ENCODE data around the gene TNNT3. TPM values are rescaled to one million over a fixed set of nuclear protein-coding genes. Genes with fewer than 3 reads are reported as not detected.

Gene TNNT3
- total RNA-seq, 1 donor from 2014 or later = not detected

DNA sequence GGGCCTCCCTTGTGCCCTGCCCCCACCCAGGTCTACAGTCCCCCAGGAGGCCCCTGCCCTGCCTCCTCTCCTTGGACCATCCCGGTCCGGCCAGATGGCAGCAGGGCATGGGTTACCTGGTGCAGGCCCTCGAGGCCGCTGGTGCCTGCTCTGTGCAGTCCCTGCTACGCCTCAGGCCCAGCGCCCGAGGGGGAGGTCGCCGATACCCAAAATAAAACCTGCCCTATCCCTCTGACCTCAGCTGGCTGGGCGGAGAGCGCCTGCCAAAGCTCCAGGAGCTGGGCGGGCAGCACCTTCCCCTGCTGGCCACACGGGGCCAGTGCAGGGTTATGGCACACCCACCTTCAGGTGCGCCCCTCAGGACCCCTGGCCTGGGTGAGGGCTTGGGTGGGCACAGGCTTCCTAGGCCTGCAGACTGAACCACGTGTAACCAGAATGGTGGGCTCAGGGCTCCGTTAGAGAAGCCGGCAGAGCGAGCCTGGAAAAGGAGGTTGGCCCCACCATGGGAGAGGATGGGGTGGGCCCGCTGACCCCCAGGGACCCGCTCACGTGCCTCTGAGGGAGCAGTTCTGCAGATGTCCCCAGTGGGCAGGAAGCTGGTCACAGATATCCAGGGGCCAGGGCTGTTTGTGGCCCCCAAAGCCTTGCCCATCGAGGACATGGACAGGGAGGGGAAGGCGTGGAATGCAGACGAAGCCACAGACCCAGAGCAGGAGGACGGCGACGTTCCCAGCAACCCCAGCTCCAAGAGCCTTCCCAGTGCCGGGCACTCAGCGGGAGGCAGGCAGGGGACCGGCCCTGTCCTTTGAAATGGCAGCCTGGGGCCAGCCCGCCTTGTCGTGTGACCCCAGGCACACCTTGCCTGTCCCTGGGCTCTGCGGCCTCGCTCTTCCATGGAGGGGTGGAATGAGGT is 1.7 kb upstream of the TNNT3 start:
- Mint-ChIP-seq H3K9me3 (ENCODE audit: unreplicated experiment) (no peaks in the 10 kb centered on the region), H3K36me3 (ENCODE audit: low read depth, unreplicated experiment) (peaks cover 12% of the 10 kb centered on the region), H3K4me1 (ENCODE audit: unreplicated experiment) (peaks cover 3% of the 10 kb centered on the region), H3K4me3 (ENCODE audit: unreplicated experiment) (no peak overlapping the region), H3K27me3 (ENCODE audit: unreplicated experiment) (peaks cover 13% of the 10 kb centered on the region), H3K27ac (ENCODE audit: unreplicated experiment) (no peak overlapping the region)
- TF ChIP-seq, protein P1, sequence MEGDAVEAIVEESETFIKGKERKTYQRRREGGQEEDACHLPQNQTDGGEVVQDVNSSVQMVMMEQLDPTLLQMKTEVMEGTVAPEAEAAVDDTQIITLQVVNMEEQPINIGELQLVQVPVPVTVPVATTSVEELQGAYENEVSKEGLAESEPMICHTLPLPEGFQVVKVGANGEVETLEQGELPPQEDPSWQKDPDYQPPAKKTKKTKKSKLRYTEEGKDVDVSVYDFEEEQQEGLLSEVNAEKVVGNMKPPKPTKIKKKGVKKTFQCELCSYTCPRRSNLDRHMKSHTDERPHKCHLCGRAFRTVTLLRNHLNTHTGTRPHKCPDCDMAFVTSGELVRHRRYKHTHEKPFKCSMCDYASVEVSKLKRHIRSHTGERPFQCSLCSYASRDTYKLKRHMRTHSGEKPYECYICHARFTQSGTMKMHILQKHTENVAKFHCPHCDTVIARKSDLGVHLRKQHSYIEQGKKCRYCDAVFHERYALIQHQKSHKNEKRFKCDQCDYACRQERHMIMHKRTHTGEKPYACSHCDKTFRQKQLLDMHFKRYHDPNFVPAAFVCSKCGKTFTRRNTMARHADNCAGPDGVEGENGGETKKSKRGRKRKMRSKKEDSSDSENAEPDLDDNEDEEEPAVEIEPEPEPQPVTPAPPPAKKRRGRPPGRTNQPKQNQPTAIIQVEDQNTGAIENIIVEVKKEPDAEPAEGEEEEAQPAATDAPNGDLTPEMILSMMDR (IDR thresholded peaks at IDR 0.05; ENCODE audit: unreplicated experiment) = peak; percentile 75
- DNase-seq (ENCODE audit: low spot score) = no peak

DNA sequence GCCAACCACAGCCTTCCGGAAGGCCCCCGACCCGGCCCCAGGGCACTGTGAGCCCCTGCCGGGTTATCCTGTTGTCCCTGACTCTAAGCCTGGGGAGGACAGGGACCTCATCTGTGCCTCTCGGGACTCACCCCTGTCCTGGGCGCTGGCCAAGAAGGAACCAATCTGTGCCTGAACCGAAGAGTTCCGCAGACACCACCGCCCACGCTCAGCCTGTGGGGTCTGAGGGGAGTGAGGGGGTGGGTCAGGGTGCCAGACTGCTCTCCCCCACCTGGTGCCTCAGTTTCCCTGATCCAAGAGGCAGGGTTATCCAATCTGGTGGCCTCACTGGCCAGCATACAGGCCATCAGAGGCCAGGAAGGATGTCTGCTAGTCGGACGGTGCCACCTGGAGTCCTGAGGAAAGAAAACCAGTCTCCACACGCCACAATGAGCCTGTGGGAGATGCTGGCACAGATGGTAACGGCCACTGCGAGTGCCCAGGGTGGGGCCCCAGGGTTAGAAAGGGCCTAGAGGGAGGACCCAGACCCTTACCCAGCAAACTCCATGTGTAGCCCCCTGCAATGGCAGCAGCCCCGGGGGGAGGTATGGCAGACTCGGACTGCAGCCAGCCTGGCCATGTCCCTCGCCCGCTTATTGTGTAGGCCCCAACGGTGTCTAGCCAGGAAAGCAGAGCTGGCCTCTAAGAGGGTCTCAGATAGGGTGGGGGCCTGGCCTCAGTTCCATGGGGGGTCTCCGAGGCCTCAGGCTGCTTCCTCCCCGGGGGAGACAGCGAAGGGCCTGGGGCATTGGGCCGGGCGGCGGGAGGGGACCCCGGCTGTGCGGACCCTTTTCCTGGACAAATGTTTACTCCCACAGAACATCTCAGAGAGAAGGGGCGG is 827 bp upstream of the TNNT3 start:
- peaks cover 12% of the 10 kb centered on the region for H3K36me3 Mint-ChIP-seq (ENCODE audit: low read depth, unreplicated experiment)
- H3K9me3 Mint-ChIP-seq (ENCODE audit: unreplicated experiment) = no peaks in the 10 kb centered on the region
- H3K4me3 Mint-ChIP-seq (ENCODE audit: unreplicated experiment) = no peak overlapping the region
- peaks cover 16% of the 10 kb centered on the region for H3K27me3 Mint-ChIP-seq (ENCODE audit: unreplicated experiment)
- H3K27ac Mint-ChIP-seq (ENCODE audit: unreplicated experiment) = no peak overlapping the region
- TF ChIP-seq, protein P1 (IDR thresholded peaks at IDR 0.05; ENCODE audit: unreplicated experiment) = no peak
- peaks cover 3% of the 10 kb centered on the region for H3K4me1 Mint-ChIP-seq (ENCODE audit: unreplicated experiment)
- DNase-seq (ENCODE audit: low spot score) = no peak

GRCh38 chr11:1920128-1920908 is 815 bp downstream of the TNNT3 start:
- TF ChIP-seq, protein P1 (IDR thresholded peaks at IDR 0.05; ENCODE audit: unreplicated experiment) = no peak
- H3K27me3 Mint-ChIP-seq (ENCODE audit: unreplicated experiment) = peaks cover 13% of the 10 kb centered on the region
- H3K4me1 Mint-ChIP-seq (ENCODE audit: unreplicated experiment) = no peaks in the 10 kb centered on the region
- no peak overlapping the region for H3K27ac Mint-ChIP-seq (ENCODE audit: unreplicated experiment)
- H3K9me3 Mint-ChIP-seq (ENCODE audit: unreplicated experiment) = no peaks in the 10 kb centered on the region
- no peaks in the 10 kb centered on the region for H3K36me3 Mint-ChIP-seq (ENCODE audit: low read depth, unreplicated experiment)
- no peak overlapping the region for H3K4me3 Mint-ChIP-seq (ENCODE audit: unreplicated experiment)
- no peak for DNase-seq (ENCODE audit: low spot score)

- Mint-ChIP-seq H3K36me3 (ENCODE audit: low read depth, unreplicated experiment) (no peaks in the 10 kb centered on the region), H3K27me3 (ENCODE audit: unreplicated experiment) (peaks cover 10% of the 10 kb centered on the region), H3K27ac (ENCODE audit: unreplicated experiment) (no peak overlapping the region), H3K4me3 (ENCODE audit: unreplicated experiment) (no peak overlapping the region), H3K4me1 (ENCODE audit: unreplicated experiment) (no peaks in the 10 kb centered on the region), H3K9me3 (ENCODE audit: unreplicated experiment) (no peaks in the 10 kb centered on the region)
- TF ChIP-seq, protein P1 (IDR thresholded peaks at IDR 0.05; ENCODE audit: unreplicated experiment) = no peak
- no peak for DNase-seq (ENCODE audit: low spot score)
Observed at GRCh38 chr11:1920909-1921573, 1.5 kb downstream of the TNNT3 start.

All from endothelial cell (in vitro differentiated cells).